Body of pancreas (tissue), 4 donors: ENCODE data around the gene EVA1B.

ENCODE experiments used
- CTCF ChIP-seq, 7 experiments: fragments of 450-650 bp in 4 of 7; fragments of 200-600 bp in 3 of 7; sonication (generic) in 3 of 7; IDR thresholded peaks; one replicate each; pipeline ENCODE4 v1.5.1; 2016 to 2019; ENCODE audit warnings: antibody characterized with exemption in 7 of 7
- POLR2A ChIP-seq, 3 donors: fragments of 450-650 bp; IDR thresholded peaks; one replicate each; pipeline ENCODE4 v1.6.1; 2016; ENCODE audit warnings: antibody characterized with exemption in 3 of 3, mild to moderate bottlenecking in 2 of 3

GRCh38 chr1:36284517-36284916, 38.9 kb downstream of the EVA1B start:
- TF ChIP-seq CTCF (IDR thresholded peaks at IDR 0.05), result no peak
- no peak for TF ChIP-seq POLR2A (IDR thresholded peaks at IDR 0.05)
